Measurements from ENCODE around the gene LMO1. TPM values are rescaled to one million over a fixed set of nuclear protein-coding genes. Genes with fewer than 3 reads are reported as not detected.

LMO1 gene
- total and polyA plus RNA-seq, 9 of the 15 experiments (the other 6 are each of a cell fraction or from before 2014, with no cell fraction given): not detected

DNA sequence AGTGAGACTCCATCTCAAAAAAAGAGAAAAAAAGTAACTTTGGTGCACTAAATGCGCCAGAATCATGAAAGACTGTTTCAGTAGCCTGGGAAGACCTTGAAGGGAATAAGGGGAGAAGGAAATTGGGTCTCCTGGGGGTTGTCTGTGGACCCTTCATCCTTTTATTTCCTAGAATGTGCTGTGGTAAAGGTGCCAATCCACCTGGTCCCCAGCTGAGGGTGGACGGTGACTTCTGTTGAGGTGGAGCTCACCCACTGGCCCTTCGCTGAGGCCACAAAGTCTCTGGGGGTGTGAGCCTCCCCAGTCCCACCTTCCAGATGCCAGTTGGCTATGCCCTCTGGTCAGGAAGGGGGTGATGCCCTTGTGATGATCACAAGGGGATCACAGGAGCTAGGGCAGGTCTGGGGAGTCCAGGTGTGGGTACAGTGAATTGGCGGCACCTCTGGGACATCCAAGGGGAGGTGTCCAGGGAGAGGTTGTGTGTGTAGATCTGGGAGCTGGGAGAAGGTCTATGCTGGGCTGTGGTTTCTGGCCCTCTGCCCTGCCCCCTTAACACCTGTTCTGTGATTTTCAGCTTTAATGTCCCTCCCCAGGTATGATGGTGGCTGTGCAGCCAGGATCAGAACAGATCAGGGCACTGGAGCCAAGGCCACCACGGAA, 34.2 kb upstream of the LMO1 start (continued):
- no peak for TF ChIP-seq ZFP91 (CRISPR knock-in tag; IDR thresholded peaks at IDR 0.05)

- no peak overlapping the region for H3K4me3 ChIP-seq
- ChIA-PET POLR2A (interaction anchor here (0.8 kb wide), 1 partner anchor 18 kb away, joined by 3 read pairs; no protein-coding TSS in a partner anchor), CTCF (ENCODE audit: low intra/inter-chr PET ratio) (no interaction called here)
- no peaks in the 10 kb centered on the region for H3K79me2 ChIP-seq (ENCODE audit: control insufficient read depth, insufficient read depth, low read length)
- no peak overlapping the region for H3K4me2 ChIP-seq (ENCODE audit: insufficient read depth, low read length)
- ATAC-seq: no peak
- H3K9me3 ChIP-seq (replicated peaks; ENCODE audit: control insufficient read depth, insufficient read depth, low read depth, low read length): no peaks in the 10 kb centered on the region
- H3K27ac ChIP-seq (ENCODE audit: extremely low read depth, low read depth, low read length): no peak overlapping the region
- no peak overlapping the region for H2AFZ ChIP-seq (ENCODE audit: low read depth, low read length)
- no peaks in the 10 kb centered on the region for H3K9me1 ChIP-seq (ENCODE audit: control insufficient read depth, insufficient read depth, low read length)
- BruUV-seq (replicated peaks): no TSS peak
- peaks cover 3 to 55% of the 10 kb centered on the region in 2 experiments; a peak in 3 of 5 replicates for H3K27me3 ChIP-seq (ENCODE audit: control insufficient read depth in 2 of 2, insufficient read depth in 2 of 2, low read length in 2 of 2)
- FAIRE-seq: no peak
- no peaks in the 10 kb centered on the region for H3K4me1 ChIP-seq (replicated peaks in 1 of 2; ENCODE audit: control insufficient read depth in 2 of 2, insufficient read depth in 2 of 2, low read length in 2 of 2)
- DNase-seq (ENCODE audit: extremely low read depth in 1 of 4, low spot score in 3 of 4): no peak
- TF ChIP-seq HDAC3 (IDR thresholded peaks at IDR 0.05; ENCODE audit: borderline replicate concordance, partially characterized antibody) (no peak), TEAD2 (tag; IDR thresholded peaks at IDR 0.05) (no peak), PHTF2 (CRISPR knock-in tag; IDR thresholded peaks at IDR 0.05) (no peak), ZNF696 (CRISPR knock-in tag; conservative IDR thresholded peaks at IDR 0.05) (no peak), EGR1 (conservative IDR thresholded peaks at IDR 0.05) (no peak)
- in situ Hi-C loops (cut with MboI) (no loop called here), intact Hi-C loops (cut with micrococcal nuclease) (no loop called here)
- WGBS (ENCODE audit: insufficient coverage, low coverage, missing lambda C conversion rate): 0% methylated on average over 5 of the region's 5 CpGs
- H4K20me1 ChIP-seq (replicated peaks; ENCODE audit: control insufficient read depth, insufficient read depth, low read length): no peaks in the 10 kb centered on the region
- no peak overlapping the region for H3K9ac ChIP-seq (ENCODE audit: insufficient read depth in 1 of 2, low read depth in 2 of 2, low read length in 2 of 2)
- no peaks in the 10 kb centered on the region for H3K36me3 ChIP-seq (ENCODE audit: control insufficient read depth, insufficient read depth, low read length)
These were observed 33.2 kb upstream of the LMO1 start for GRCh38 chr11:8296872-8297271.
